Fibroblast of the aortic adventitia (primary cell): ENCODE data around the gene ACSBG1. TPM values are rescaled to one million over a fixed set of nuclear protein-coding genes. Genes with fewer than 3 reads are reported as not detected.

Experiments used
- DNase-seq: peaks from one replicate; pipeline ENCODE4 v3.0.0-alpha.2; 2010; ENCODE audit warnings: low read depth
- H3K4me3 ChIP-seq: 2 replicates; pipeline ENCODE4 v1.5.1; 2011; ENCODE audit warnings: low read depth, mild to moderate bottlenecking, control low read depth, low read length, moderate library complexity
- CTCF ChIP-seq: IDR thresholded peaks from 2 replicates; pipeline ENCODE4 v1.5.1; 2011; ENCODE audit warnings: mild to moderate bottlenecking, low read length, control low read depth, inconsistent platforms; ENCODE audit not compliant: insufficient read depth
- total RNA-seq: library from RNA; depleted of rRNA; stranded (reverse); fragments of >200 nt; gene quantifications from 2 replicates; pipeline ENCODE4 v1.2.3, GENCODE V29; 2012; ENCODE audit warnings: low replicate concordance

The ACSBG1 gene
- total RNA-seq, 1 donor: under 0.01 TPM

GRCh38 chr15:78208341-78208844 lies 26.0 kb downstream of the ACSBG1 start:
- DNase-seq: no peak
- no peak for TF ChIP-seq CTCF
- H3K4me3 ChIP-seq: no peak overlapping the region

- no peak for DNase-seq
- no peak for TF ChIP-seq CTCF
- H3K4me3 ChIP-seq: no peak overlapping the region
Measured at GRCh38 chr15:78207641-78208340, 26.6 kb downstream of the ACSBG1 start.

- H3K4me3 ChIP-seq: no peak overlapping the region
- no peak for DNase-seq
- no peak for TF ChIP-seq CTCF
Measured at GRCh38 chr15:78207110-78207458, 27.3 kb downstream of the ACSBG1 start.

GRCh38 chr15:78206326-78207109 lies 27.8 kb downstream of the ACSBG1 start:
- no peak for TF ChIP-seq CTCF
- DNase-seq: no peak
- H3K4me3 ChIP-seq: no peak overlapping the region

- H3K4me3 ChIP-seq: no peak overlapping the region
- DNase-seq: no peak
- TF ChIP-seq CTCF: no peak
Measured at GRCh38 chr15:78205856-78206255, 28.5 kb downstream of the ACSBG1 start.

- no peak for DNase-seq
- TF ChIP-seq CTCF: no peak
- no peak overlapping the region for H3K4me3 ChIP-seq
Measured at GRCh38 chr15:78205337-78205736, 29.0 kb downstream of the ACSBG1 start.
